Neural crest cell (in vitro differentiated cells): ENCODE measurements around the gene GIMAP5. TPM values are rescaled to one million over a fixed set of nuclear protein-coding genes. Genes with fewer than 3 reads are reported as not detected.
A peak's percentile ranks its signal among the peaks of the same experiment; 100 is the strongest.

ENCODE experiments used
- DNase-seq: peaks from one replicate; pipeline ENCODE4 v3.0.0; 2021; ENCODE audit warnings: low read depth, mixed read lengths, low spot score
- H3K27ac Mint-ChIP-seq: one replicate; pipeline ENCODE4 v1.8.0; 2021; ENCODE audit warnings: mild to moderate bottlenecking, mixed read lengths; ENCODE audit not compliant: unreplicated experiment
- H3K27me3 Mint-ChIP-seq: 2 replicates; pipeline ENCODE4 v1.8.0; 2021; ENCODE audit warnings: low read depth, mild to moderate bottlenecking, mixed read lengths
- H3K36me3 Mint-ChIP-seq: 2 replicates; pipeline ENCODE4 v1.8.0; 2021; ENCODE audit warnings: low read depth, mild to moderate bottlenecking, mixed read lengths
- H3K4me1 Mint-ChIP-seq: 2 replicates; pipeline ENCODE4 v1.8.0; 2021; ENCODE audit warnings: mixed read lengths
- H3K4me3 Mint-ChIP-seq: one replicate; pipeline ENCODE4 v1.8.0; 2021; ENCODE audit warnings: mild to moderate bottlenecking, mixed read lengths
- H3K9me3 Mint-ChIP-seq: 2 replicates; pipeline ENCODE4 v1.8.0; 2021; ENCODE audit warnings: mixed read lengths
- total RNA-seq: library from RNA; stranded (reverse); gene quantifications from 2 replicates; pipeline ENCODE4 v1.2.1, GENCODE V29; 2021
- TF ChIP-seq, protein P1 (sequence below): fragments of 200-600 bp; sonication (generic); conservative IDR thresholded peaks from 2 replicates; pipeline ENCODE4 v1.5.0; 2021; ENCODE audit warnings: antibody characterized with exemption, mild to moderate bottlenecking

GIMAP5 gene
- total RNA-seq, 1 donor from 2014 or later: 0.19 TPM

DNA sequence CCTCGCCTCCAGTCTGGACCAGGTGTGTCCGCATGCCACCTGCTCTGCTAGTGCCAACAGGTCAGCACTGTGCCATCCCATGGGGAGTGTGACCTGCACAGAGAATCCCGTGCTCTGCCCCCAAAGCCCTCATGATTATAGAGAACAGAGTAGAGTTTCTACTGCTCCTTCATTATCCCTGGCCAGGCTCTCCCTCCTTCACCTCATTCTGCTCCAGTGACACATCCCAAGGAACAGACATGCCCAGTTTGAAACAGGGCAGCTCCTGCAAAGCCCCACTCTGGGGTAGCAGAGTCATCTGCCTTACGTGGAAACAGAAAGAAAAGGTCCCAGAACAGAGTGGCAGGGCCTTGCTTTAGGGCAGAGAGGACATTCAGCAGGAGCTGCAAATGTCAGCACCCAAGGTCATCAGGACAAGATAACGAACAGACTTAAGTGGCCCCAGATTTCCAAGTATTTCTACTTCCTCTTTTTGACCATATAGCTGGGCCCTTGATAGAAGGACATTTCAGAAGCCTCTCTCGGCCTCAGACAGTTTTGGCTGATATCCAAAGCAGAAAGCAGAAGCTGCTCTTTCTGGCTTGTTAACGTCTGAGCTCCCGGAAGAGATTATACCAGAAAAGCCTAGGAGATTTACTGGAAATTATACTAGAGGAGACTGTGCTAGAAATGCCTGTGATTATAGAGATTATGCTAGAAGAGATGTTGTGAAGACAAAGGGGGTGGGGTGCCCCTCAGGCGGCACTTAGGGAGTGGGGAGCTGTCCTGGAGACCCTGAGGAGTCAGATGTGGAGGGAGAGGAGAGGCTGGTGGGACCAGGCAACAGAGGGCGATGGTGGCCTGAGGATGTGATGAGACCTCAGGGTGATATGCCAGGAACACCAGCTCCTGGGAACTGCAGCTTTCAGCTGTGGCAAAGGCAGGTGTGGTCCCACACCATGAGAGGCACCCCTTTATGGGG, 50.4 kb downstream of the GIMAP5 start:
- H3K27me3 Mint-ChIP-seq: no peaks in the 10 kb centered on the region
- H3K4me3 Mint-ChIP-seq: no peak overlapping the region
- TF ChIP-seq, protein P1, sequence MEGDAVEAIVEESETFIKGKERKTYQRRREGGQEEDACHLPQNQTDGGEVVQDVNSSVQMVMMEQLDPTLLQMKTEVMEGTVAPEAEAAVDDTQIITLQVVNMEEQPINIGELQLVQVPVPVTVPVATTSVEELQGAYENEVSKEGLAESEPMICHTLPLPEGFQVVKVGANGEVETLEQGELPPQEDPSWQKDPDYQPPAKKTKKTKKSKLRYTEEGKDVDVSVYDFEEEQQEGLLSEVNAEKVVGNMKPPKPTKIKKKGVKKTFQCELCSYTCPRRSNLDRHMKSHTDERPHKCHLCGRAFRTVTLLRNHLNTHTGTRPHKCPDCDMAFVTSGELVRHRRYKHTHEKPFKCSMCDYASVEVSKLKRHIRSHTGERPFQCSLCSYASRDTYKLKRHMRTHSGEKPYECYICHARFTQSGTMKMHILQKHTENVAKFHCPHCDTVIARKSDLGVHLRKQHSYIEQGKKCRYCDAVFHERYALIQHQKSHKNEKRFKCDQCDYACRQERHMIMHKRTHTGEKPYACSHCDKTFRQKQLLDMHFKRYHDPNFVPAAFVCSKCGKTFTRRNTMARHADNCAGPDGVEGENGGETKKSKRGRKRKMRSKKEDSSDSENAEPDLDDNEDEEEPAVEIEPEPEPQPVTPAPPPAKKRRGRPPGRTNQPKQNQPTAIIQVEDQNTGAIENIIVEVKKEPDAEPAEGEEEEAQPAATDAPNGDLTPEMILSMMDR: no peak
- no peak overlapping the region for H3K27ac Mint-ChIP-seq
- H3K9me3 Mint-ChIP-seq: no peaks in the 10 kb centered on the region
- H3K4me1 Mint-ChIP-seq: peaks cover 12% of the 10 kb centered on the region
- H3K36me3 Mint-ChIP-seq: no peaks in the 10 kb centered on the region
- no peak for DNase-seq

DNA sequence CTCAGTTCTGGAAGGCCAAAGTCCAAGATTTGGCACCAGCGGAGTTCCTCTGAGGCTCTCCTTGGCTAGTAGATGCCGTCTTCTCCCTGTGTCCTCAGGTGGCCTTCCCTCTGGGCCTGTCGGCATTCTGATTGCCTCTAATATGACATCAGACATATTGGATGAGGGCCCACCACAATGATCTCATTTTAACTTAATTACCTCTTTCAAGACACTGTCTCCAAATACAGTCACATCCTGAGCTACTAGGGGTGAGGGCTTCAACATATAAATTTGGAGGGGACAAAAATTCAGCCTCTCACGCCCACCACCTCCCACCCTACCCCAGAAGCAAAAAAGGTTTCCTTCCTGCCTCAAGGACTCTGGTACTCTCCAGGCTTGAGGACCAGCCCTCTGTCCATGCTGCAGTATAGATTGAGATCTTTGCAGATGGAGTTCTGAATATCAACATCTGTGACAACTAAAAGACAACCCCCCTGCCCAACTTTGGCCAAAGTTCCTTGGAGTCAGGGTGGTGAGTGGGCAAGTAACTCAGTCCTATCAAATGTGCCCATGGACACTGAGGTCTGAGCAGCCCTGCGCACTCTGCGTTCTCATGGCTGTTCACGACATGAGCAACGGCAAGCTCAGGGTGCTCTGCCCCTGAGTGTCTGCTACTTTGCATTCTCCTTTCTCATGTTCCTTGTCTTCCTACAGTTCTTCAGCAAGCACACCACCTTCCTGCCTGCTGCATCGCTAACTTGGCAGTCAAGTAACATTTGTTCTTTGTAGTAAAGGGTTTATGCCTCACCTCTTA, 51.5 kb downstream of the GIMAP5 start:
- Mint-ChIP-seq H3K4me1 (peaks cover 12% of the 10 kb centered on the region), H3K36me3 (no peaks in the 10 kb centered on the region), H3K27ac (no peak overlapping the region), H3K27me3 (no peaks in the 10 kb centered on the region), H3K9me3 (no peaks in the 10 kb centered on the region), H3K4me3 (no peak overlapping the region)
- no peak for DNase-seq
- TF ChIP-seq, protein P1: no peak

- no peak overlapping the region for H3K27ac Mint-ChIP-seq
- TF ChIP-seq, protein P1: no peak
- H3K4me1 Mint-ChIP-seq: peaks cover 7% of the 10 kb centered on the region
- no peaks in the 10 kb centered on the region for H3K27me3 Mint-ChIP-seq
- H3K4me3 Mint-ChIP-seq: no peak overlapping the region
- DNase-seq: no peak
- no peaks in the 10 kb centered on the region for H3K9me3 Mint-ChIP-seq
- no peaks in the 10 kb centered on the region for H3K36me3 Mint-ChIP-seq
Observed at GRCh38 chr7:150790416-150791075, 53.3 kb downstream of the GIMAP5 start.

GRCh38 chr7:150791304-150791703, 54.1 kb downstream of the GIMAP5 start:
- no peaks in the 10 kb centered on the region for H3K4me1 Mint-ChIP-seq

More at GRCh38 chr7:150791304-150791703, 54.1 kb downstream of the GIMAP5 start:
- Mint-ChIP-seq H3K27ac (peak overlapping the region; percentile 76), H3K36me3 (no peaks in the 10 kb centered on the region), H3K4me3 (no peak overlapping the region), H3K9me3 (no peaks in the 10 kb centered on the region), H3K27me3 (peaks cover under 1% of the 10 kb centered on the region)
- TF ChIP-seq, protein P1: no peak
- no peak for DNase-seq
